Measurements from ENCODE around the gene CNDP1.
"Not testable (repeated sequence)": the region's sequence is repeated elsewhere in the genome, so short reads cannot be mapped to it uniquely, and the experiment has no call there.

Gene CNDP1

GRCh38 chr18:74558096-74558495 lies 23.8 kb downstream of the CNDP1 start:
- FAIRE-seq (no peak), DNase-seq (ENCODE audit: insufficient read length, low spot score) (no peak)
- TF ChIP-seq CTCF (IDR thresholded peaks at IDR 0.05; ENCODE audit: insufficient read depth, missing control alignments): no peak

GRCh38 chr18:74562131-74562730 lies 27.9 kb downstream of the CNDP1 start:
- DNase-seq (ENCODE audit: insufficient read length, low spot score): no peak
- TF ChIP-seq CTCF (IDR thresholded peaks at IDR 0.05; ENCODE audit: insufficient read depth, missing control alignments): no peak
- FAIRE-seq: peak; percentile 84

DNA sequence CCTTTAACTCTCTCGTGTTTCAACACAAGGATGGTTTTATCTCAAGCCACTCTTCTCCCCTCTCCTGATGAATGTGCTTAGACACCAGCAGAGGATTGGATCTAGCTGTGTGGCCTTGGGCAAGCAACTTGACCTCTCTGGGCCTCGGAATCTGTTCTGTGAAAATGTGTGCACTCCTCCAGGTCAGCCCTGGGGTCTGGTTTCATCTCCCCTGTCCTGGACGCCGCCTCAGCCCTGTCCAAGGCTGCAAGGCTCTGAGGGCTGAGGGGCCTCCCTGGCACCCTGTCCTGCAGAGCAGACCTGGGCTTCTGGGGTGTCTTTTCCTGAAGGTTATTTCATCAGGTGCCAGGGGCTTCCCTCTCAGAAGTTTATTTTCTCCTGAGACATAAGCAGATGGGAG lies 28.5 kb downstream of the CNDP1 start:
- no peak for TF ChIP-seq CTCF (IDR thresholded peaks at IDR 0.05; ENCODE audit: insufficient read depth, missing control alignments)
- DNase-seq (ENCODE audit: insufficient read length, low spot score) (no peak), FAIRE-seq (no peak)

GRCh38 chr18:74563999-74564398 lies 29.7 kb downstream of the CNDP1 start:
- DNase-seq (ENCODE audit: insufficient read length, low spot score): peak; percentile 63
- peak; percentile 97 for FAIRE-seq
- no peak for TF ChIP-seq CTCF (IDR thresholded peaks at IDR 0.05; ENCODE audit: insufficient read depth, missing control alignments)

DNA sequence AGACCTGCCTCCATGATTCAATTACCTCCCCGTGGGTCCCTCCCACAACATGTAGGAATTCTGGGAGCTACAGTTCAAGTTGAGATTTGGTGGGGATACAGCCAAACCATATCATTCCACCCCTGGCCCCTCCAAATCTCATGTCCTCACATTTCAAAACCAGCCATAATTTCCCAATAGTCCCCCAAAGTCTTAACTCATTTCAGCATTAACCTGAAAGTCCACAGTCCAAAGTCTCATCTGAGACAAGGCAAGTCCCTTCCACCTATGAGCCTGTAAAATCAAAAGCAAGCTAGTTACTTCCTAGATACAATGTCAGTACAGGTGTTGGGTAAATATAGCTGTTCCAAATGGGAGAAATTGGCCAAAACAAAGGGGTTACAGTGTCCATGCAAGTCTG lies 30.9 kb downstream of the CNDP1 start:
- not testable (repeated sequence) for DNase-seq (ENCODE audit: insufficient read length, low spot score); FAIRE-seq

- not testable (repeated sequence) for FAIRE-seq; DNase-seq (ENCODE audit: insufficient read length, low spot score)
These were observed 31.7 kb downstream of the CNDP1 start for GRCh38 chr18:74565993-74566392.

DNA sequence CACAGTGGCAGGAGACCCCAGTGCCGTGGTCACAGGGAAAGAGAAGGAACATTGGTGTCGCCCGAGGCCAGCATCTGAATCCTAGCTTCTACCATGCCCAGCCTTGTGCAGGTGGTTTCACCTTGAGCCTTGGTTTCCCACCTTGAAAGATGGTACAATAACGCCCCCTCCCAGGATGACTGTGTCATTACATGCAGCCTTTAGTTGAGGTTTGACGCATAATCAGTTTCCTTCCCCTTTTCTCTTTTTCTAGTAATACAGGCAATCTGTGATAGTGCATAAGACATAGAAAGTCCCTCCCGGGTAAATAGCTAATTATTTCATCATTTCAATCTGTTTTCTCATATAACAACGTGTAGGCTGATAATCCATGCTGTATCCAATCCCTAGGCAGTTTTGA lies 33.5 kb downstream of the CNDP1 start:
- FAIRE-seq: peak; percentile 60
- no peak for TF ChIP-seq CTCF (IDR thresholded peaks at IDR 0.05; ENCODE audit: insufficient read depth, missing control alignments)

DNA sequence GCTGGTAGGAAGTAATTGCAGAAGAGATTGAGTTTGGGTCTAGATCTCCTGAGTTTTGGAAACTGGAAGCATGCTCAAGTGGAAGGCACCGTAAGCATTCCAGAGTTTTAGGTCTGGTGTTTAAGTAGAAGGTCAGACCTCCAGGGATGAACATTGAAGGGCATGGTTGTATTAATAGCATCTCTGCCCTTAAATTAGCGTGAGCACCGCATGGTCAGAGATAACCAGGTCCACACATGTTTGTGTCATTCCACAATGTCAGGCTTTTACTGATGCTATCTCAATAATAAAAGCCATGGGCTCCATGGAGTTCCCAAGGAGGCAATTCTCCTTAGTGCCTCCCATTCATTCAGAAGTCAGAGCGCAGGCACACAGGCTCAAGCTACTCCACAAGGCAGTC lies 35.1 kb downstream of the CNDP1 start:
- no peak for DNase-seq (ENCODE audit: insufficient read length, low spot score)
- no peak for FAIRE-seq
- TF ChIP-seq CTCF (IDR thresholded peaks at IDR 0.05; ENCODE audit: insufficient read depth, missing control alignments): no peak

More for the DNA sequence above, 33.5 kb downstream of the CNDP1 start:
- no peak for DNase-seq (ENCODE audit: insufficient read length, low spot score)

Data from D721Med (cell line).